GM12878 (cell line): ENCODE data around the gene LAIR1. TPM values are rescaled to one million over a fixed set of nuclear protein-coding genes. Genes with fewer than 3 reads are reported as not detected.
A peak's percentile ranks its signal among the peaks of the same experiment; 100 is the strongest.

ENCODE experiments used
- FOS ChIP-seq: IDR thresholded peaks from 3 replicates; pipeline ENCODE4 v1.6.1; 2011; ENCODE audit warnings: borderline replicate concordance; ENCODE audit not compliant: insufficient read length; ENCODE audit errors: extremely low read depth
- FOXK2 ChIP-seq: fragments of 450-650 bp; IDR thresholded peaks from 2 replicates; pipeline ENCODE4 v1.6.1; 2017; ENCODE audit warnings: mild to moderate bottlenecking, moderate library complexity
- GATAD2B ChIP-seq: fragments of 450-650 bp; conservative IDR thresholded peaks from 2 replicates; pipeline ENCODE4 v1.6.1; 2017; ENCODE audit warnings: low read depth, mild to moderate bottlenecking, moderate library complexity
- NFXL1 ChIP-seq: fragments of 450-650 bp; IDR thresholded peaks from 2 replicates; pipeline ENCODE4 v1.6.1; 2017; ENCODE audit warnings: antibody characterized with exemption, mild to moderate bottlenecking, borderline replicate concordance
- POLR2A ChIP-seq: IDR thresholded peaks from 2 replicates; pipeline ENCODE4 v1.6.1; 2011; ENCODE audit warnings: low read depth, mild to moderate bottlenecking, low read length
- RELA ChIP-seq: fragments of 450-650 bp; IDR thresholded peaks from 2 replicates; pipeline ENCODE4 v1.8.0; 2014; ENCODE audit warnings: borderline replicate concordance; ENCODE audit not compliant: partially characterized antibody
- USF2 ChIP-seq: IDR thresholded peaks from 2 replicates; pipeline ENCODE4 v1.6.1; 2011; ENCODE audit warnings: low read depth, low read length, improper control_type of control experiment, borderline replicate concordance
- polyA plus RNA-seq, 11 experiments: library from polyadenylated mRNA; depleted of rRNA in 4 of 11; unstranded in 6 of 11; stranded (reverse) in 5 of 11; fragments of >200 nt; fragmentation: Nextera tagmentation in 4 of 11; fragmentation: Illumina TruSeq in 1 of 11; extraction: Ambion mirVana in 4 of 11; extraction: Trizol in 1 of 11; gene quantifications; 1 replicate in 1 of 11; 2 replicates in 10 of 11; pipeline versions ENCODE4 v1.2.1 to v1.2.3, GENCODE V29; 2011 to 2016; ENCODE audit warnings: inconsistent platforms in 2 of 11, missing spikeins in 2 of 11, low read depth in 1 of 11
- total RNA-seq, 4 experiments: library from RNA; depleted of rRNA in 3 of 4; stranded (reverse); fragments of >200 nt in 3 of 4; fragmentation: Illumina TruSeq in 1 of 4; extraction: Trizol in 1 of 4; gene quantifications; 2 replicates each; pipeline versions ENCODE4 v1.2.1 to v1.2.3, GENCODE V29; 2013 to 2021
- TF ChIP-seq, protein P1 (sequence below): fragments of 450-650 bp; IDR thresholded peaks from 2 replicates; pipeline ENCODE4 v1.6.1; 2017; ENCODE audit warnings: mild to moderate bottlenecking, moderate library complexity
- TF ChIP-seq, protein P2 (sequence below): IDR thresholded peaks from 2 replicates; pipeline ENCODE4 v1.6.1; 2012; ENCODE audit warnings: low read length, inconsistent platforms

The LAIR1 gene
- total and polyA plus RNA-seq, 10 of the 15 experiments (the other 5 are each of a cell fraction or from before 2014, with no cell fraction given) = 8.6 to 58.2 (median 35.3) TPM

GRCh38 chr19:54325194-54325621 lies 39.5 kb downstream of the LAIR1 start (continued):
- TF ChIP-seq USF2 (no peak), POLR2A (no peak), FOXK2 (no peak), RELA (no peak), NFXL1 (no peak), GATAD2B (no peak), FOS (no peak)
- TF ChIP-seq, protein P1, sequence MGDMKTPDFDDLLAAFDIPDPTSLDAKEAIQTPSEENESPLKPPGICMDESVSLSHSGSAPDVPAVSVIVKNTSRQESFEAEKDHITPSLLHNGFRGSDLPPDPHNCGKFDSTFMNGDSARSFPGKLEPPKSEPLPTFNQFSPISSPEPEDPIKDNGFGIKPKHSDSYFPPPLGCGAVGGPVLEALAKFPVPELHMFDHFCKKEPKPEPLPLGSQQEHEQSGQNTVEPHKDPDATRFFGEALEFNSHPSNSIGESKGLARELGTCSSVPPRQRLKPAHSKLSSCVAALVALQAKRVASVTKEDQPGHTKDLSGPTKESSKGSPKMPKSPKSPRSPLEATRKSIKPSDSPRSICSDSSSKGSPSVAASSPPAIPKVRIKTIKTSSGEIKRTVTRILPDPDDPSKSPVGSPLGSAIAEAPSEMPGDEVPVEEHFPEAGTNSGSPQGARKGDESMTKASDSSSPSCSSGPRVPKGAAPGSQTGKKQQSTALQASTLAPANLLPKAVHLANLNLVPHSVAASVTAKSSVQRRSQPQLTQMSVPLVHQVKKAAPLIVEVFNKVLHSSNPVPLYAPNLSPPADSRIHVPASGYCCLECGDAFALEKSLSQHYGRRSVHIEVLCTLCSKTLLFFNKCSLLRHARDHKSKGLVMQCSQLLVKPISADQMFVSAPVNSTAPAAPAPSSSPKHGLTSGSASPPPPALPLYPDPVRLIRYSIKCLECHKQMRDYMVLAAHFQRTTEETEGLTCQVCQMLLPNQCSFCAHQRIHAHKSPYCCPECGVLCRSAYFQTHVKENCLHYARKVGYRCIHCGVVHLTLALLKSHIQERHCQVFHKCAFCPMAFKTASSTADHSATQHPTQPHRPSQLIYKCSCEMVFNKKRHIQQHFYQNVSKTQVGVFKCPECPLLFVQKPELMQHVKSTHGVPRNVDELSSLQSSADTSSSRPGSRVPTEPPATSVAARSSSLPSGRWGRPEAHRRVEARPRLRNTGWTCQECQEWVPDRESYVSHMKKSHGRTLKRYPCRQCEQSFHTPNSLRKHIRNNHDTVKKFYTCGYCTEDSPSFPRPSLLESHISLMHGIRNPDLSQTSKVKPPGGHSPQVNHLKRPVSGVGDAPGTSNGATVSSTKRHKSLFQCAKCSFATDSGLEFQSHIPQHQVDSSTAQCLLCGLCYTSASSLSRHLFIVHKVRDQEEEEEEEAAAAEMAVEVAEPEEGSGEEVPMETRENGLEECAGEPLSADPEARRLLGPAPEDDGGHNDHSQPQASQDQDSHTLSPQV = 0 out of 2 replicates have a peak, but pooled peaks have one; percentile 3
- TF ChIP-seq, protein P2, sequence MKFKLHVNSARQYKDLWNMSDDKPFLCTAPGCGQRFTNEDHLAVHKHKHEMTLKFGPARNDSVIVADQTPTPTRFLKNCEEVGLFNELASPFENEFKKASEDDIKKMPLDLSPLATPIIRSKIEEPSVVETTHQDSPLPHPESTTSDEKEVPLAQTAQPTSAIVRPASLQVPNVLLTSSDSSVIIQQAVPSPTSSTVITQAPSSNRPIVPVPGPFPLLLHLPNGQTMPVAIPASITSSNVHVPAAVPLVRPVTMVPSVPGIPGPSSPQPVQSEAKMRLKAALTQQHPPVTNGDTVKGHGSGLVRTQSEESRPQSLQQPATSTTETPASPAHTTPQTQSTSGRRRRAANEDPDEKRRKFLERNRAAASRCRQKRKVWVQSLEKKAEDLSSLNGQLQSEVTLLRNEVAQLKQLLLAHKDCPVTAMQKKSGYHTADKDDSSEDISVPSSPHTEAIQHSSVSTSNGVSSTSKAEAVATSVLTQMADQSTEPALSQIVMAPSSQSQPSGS = no peak
